Prostate gland (tissue), 2 donors: Measurements from ENCODE around the gene FBXW2.

ENCODE experiments used
- POLR2A ChIP-seq: fragments of 450-650 bp; IDR thresholded peaks from one replicate; pipeline ENCODE4 v1.6.1; 2016; ENCODE audit warnings: antibody characterized with exemption, mild to moderate bottlenecking
- TF ChIP-seq, protein P1 (sequence below), 4 experiments: fragments of 200-600 bp in 2 of 4; fragments of 450-650 bp in 2 of 4; sonication (generic) in 2 of 4; IDR thresholded peaks; 1 replicate in 3 of 4; 2 replicates in 1 of 4; pipeline ENCODE4 v1.5.1; 2016 to 2019; ENCODE audit warnings: antibody characterized with exemption in 4 of 4, mild to moderate bottlenecking in 2 of 4, moderate library complexity in 2 of 4

DNA sequence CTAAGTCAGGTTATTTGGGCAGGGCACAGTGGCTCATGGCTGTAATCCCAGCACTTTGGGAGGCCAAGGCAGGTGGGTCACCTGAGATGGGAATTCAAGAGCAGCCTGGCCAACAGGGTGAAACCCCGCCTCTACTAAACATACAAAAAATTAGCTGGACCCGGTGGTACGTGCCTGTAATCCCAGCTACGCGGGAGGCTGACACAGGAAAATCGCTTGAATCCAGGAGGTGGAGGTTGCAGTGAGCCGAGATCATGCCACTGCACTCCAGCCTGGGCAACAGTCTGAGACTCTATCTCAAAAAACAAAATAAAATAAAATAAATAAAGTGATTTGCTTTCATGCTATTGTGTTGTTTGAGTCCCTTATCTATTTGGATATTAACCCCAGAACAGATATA, 8.2 kb upstream of the FBXW2 start:
- TF ChIP-seq, protein P1, sequence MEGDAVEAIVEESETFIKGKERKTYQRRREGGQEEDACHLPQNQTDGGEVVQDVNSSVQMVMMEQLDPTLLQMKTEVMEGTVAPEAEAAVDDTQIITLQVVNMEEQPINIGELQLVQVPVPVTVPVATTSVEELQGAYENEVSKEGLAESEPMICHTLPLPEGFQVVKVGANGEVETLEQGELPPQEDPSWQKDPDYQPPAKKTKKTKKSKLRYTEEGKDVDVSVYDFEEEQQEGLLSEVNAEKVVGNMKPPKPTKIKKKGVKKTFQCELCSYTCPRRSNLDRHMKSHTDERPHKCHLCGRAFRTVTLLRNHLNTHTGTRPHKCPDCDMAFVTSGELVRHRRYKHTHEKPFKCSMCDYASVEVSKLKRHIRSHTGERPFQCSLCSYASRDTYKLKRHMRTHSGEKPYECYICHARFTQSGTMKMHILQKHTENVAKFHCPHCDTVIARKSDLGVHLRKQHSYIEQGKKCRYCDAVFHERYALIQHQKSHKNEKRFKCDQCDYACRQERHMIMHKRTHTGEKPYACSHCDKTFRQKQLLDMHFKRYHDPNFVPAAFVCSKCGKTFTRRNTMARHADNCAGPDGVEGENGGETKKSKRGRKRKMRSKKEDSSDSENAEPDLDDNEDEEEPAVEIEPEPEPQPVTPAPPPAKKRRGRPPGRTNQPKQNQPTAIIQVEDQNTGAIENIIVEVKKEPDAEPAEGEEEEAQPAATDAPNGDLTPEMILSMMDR (IDR thresholded peaks at IDR 0.05) = no peak
- TF ChIP-seq POLR2A = no peak
